Measurements from ENCODE around the gene FAM184A.
"Not testable (repeated sequence)": the region's sequence is repeated elsewhere in the genome, so short reads cannot be mapped to it uniquely, and the experiment has no call there.

The FAM184A gene

DNA sequence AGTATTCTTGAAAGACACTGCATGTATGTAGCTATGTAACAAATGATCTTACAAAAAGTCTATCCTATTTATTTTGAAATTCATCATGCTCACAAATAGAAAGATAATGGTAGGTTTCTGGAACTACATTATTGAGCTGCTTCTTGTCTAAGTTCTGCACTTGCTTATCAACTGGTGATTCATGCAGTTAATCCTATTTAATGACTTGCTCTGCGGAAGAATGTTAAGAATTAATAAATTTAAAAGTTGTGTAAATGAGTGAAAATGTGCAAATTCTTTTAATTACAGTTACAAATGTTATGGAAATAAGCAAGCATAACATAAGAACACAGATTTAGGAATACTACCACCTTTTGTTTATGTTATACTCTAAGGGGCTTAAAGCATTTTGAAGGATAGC lies 76.4 kb downstream of the FAM184A start:
- no peak for DNase-seq

DNA sequence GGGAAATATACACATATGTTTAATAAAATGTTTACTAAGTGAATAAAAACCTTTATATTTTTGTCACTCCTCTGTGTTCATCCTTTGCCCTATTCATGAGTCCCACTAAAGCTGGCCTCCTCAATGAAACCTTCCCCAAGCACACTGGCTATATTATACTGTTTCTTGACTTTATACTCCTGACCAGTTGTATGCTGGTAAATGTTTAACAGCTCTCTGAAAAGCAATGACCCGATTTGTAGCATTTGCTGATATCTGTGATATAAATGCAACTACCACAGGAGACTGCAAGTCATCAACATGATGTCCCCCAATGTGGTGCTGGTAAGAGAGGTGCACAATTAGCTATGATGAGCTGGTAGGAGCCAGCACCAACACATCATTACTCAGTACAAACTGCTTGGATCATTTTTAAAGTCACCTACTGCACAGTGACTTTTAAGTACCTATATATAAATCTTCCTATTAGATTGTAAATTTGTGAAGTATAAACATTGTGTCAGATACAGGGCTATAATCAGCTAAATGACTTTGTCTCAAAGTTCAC lies 78.9 kb downstream of the FAM184A start:
- DNase-seq, result no peak

DNA sequence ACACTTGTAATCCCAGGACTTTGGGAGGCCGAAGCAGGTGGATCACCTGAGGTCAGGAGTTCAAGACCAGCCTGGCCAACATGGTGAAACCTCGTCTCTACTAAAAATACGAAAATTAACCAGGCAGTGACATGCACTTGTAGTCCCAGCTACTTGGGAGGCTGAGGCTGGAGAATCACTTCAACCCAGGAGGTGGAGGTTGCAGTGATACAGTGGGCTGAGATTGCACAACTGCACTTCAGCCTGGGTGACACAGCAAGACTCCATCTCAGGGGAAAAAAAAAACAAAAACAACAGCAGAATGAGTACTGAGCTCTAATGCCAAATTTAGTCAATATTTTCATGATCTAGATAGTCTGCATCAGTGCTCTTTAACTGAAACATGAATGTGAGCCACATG lies 81.0 kb downstream of the FAM184A start:
- not testable (repeated sequence) for DNase-seq

DNA sequence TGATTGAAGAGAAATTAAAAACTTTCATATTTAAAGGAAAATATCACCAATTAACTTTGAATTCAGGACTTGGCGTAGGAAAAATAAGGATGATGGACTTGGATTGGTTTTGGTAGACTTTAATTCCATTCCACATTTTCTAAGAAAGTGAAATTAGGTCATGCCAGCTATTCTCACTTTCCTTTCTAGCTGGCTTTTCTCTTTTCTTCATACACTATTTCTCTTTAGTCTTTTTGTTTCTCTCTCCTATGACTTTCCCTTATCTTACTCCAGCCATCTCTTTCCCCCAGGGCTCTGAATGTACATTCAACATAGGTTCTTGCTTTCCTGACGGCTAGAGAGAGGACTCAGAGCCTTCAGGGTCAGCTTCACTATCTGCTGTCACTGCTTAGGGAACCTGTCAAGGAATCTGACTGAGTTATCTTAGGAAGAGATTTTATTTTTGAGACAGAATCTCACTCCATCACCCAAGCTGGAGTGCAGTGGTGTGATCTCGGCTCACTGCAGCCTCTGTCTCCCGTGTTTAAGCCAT lies 82.1 kb downstream of the FAM184A start:
- DNase-seq, result no peak

DNA sequence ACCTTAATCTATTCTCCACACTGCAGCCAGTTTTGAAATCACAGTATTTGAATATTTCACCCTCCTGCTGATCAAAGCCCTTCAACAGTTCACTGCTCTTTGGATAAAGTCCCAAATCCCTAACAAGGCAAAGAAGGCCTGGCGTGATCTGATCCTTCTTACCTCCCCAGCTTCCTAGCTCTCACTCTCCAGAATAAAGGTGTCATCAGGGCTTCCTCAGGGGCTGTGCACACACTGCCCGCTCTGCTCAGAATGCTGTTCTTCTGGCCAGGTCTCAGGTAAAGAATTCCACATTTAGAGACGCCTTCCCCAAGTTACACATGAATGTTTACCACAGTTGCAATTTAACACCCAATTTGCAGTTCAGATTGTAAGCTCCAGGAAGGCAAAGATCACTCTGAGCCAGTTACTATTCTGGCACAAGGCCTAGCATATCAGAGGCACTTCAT lies 84.6 kb downstream of the FAM184A start:
- no peak for DNase-seq

DNA sequence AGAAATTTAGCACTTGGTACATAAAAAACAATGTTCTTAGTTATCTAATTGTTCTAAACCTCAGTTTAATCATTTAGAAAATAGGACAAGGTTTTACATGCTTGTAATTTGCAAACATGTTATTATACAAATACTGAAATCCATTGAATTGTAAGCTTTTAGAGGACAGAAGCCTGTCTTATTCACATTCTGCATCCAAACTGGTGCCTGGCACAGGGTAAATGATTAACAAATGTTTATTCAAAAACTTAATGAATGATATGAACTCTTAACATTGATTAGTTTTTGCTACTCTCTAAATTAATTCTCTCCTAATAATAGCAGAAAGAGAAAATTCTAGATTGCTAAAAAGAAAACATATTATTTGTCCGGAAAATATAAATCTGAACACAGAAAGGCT lies 85.1 kb downstream of the FAM184A start:
- no peak for DNase-seq

DNA sequence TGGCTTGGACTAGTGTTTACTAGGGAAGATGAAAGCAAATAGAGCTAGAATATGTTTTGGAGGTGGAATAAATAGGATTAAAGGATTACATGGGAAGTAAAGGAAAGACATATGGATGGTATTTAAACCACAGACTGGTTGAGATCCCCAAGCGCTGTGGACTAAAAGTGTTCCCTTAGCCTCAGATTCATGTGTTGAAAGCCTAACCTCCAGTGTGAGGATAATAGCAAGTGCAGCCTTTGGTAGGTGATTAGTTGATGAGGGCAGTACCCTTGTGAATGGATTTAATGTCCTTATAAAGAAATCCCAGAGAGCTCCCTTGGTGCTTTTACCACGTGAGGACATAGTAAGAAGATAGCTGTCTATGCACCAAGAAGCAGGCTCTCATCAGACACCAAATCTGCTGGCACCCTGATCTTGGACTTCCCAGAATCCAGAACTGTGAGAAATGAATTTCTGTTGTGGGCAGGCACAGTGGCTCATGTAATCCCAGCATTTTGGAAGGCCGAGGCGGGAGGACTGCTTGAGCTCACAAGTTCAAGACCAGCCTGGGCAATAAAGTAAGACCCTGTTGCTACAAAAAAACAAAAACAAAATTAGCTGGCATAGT lies 86.2 kb downstream of the FAM184A start:
- DNase-seq, result no peak

DNA sequence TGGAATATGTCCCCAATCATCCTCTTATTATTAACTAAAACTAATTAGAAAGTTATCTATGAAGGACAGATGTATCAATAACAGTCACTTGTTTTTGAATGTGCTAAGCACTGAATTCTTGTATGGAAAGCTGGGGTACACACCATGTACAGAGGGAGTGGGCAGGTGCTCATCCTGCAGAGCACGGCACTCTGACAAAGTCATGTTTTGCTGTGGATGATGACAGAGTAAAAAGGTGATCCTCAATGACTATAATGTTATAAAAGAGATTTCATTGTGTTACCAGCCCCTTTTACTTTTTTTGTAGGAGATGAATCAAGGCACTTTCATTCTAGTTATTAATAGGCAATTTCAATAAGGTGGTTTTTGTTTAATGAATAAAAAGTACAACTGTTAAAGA lies 92.2 kb downstream of the FAM184A start:
- DNase-seq, result no peak

DNA sequence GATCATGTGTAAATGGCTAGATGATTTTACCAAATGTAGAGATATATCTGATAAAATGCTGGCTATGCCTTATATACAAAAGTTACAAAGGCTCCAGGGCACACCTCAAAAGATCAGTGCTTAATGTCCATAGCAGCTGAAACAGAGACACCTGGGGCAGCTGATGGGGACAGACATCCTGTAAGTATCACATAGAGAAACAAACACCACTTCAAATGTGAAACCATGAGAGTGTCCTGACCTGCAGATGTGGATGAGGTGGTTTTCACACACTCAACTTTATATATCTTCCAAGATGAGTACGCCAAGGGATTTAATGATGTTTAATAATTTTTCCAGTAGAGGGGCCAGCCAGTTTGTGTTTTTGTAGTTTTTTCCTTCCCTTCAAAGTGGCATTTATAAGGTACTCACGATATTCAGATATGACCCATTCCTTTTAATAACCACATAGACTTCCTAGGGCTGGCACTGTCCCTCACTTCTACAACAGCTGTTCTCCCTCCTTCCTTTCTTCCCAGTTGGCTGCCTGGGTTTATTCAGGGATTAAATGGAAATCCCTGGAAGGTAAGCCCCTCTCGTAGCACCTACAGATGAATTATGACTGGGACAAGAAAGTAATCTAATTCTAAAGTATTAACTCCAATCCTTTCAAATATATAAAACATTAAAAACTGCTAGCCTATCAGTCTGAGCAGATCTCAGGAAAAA lies 93.2 kb downstream of the FAM184A start:
- no peak for DNase-seq

DNA sequence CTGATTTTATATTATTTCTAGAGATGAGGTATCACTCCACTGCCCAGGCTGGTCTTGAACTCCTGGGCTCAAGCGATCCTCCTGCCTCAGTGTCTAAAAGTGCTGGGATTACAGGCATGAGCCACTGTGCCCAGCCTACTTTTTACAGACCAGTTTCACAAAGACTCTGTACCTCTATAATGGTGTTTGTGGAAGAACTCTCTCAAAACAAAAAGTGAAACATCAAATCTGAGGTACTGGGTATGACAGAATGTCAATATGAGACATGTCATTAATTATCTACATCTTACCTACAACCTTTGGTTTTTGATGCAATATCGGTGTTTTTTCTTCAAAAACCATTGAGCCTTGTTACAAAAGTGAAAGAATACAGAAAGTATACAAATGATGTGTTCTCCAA lies 94.1 kb downstream of the FAM184A start:
- DNase-seq, result no peak

DNA sequence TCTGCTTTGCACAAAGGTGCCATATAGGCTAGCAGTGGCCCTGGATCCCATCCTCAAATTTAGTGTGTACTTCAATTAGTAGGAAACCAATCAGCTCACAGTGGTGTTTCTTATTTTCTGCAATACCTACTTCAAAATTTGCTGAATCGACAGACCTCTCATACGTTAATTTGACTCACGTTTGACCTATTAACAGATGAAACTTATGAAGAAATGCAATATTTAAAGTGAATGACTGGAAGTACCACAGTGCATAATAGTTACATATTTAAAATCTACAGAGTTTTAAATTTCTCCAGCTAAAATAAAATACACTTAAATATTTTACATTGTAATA lies 95.9 kb downstream of the FAM184A start:
- DNase-seq, result no peak

DNA sequence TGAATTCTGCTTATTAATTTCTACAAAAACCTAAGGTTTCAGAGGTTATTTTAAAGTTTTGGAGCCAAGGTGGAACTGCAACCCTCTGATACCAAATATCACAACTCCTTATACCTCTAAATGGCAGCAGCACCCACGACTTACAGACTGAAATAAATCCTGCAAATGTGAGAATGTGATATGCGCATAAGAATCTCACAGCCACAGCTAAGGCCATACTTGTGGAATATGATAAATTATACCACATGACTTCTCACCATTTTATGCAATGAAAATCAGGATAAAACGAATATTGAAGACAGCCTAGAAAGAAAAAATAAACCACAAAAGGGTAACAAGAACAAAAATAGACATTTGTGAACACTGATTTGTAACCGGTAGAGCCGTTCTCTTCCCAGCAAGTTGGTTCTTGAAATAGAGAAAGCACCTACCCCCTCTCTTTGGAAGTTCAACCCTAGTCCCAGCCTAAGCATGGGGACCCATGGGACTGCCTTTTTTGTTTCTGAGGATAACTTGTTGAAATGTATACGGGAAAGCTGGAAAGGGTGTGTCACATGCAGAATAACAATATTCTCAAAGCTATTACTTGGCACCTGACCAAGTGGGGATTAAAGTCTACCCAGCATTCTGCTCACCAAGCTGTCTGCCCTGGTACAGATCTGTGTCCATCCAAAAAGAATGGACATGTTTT lies 96.4 kb downstream of the FAM184A start:
- no peak for DNase-seq

DNA sequence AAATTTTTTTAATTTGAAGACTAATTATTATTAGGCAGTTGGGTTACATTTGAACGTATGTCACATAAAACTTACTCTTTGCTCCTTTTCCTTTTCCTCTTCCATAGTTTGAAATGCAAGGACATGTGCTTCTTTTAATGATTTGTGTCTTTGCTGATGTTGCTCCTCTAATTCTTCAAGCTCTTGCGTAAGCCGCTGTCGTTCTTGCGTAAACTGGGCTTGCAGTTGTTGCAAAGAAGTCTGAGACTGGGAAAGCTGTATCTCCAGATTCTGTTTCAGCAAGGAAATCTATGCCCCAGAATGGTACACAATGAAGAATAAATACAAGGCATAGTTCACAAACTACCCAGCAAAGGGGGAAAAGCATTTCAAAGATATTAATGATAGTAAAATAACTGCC lies 98.4 kb downstream of the FAM184A start:
- no peak for DNase-seq

DNA sequence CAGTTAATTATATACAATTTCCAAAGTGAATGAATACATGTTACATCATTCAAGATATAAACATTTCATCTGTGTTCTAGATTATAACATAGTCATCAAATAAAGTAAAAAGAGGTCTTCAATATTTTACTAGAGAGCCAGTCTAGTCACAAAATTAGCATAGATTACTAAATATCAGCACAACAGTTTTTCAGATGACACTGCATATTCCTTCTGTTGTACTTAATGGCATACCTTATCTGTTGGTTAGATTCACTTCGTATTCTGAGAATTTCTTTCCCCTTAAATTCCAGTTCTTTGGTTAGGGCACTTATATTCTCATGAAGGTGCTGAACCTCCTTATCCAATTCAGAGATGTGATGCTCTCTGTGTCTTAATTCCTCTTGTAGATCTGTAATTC lies 103.7 kb downstream of the FAM184A start:
- no peak for DNase-seq

DNA sequence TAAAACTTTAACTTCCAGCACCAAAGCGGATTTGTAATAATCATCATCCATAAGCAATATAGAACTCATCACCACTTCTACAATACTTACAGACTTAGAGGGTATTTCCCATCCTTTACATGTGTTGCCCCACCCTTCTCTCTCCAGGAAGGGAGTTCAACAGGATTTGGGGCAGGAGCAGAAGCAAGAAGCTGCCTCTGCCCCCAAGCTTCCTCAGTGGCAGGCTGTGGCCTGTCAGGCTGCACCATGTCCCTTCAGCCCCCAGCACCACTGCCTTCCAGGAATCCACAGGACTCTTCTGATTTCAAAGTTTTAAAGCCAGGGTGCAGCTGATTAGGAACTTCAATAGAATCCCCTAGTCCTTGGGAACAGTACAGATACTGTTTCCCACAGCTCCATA lies 106.8 kb downstream of the FAM184A start:
- DNase-seq, result no peak

DNA sequence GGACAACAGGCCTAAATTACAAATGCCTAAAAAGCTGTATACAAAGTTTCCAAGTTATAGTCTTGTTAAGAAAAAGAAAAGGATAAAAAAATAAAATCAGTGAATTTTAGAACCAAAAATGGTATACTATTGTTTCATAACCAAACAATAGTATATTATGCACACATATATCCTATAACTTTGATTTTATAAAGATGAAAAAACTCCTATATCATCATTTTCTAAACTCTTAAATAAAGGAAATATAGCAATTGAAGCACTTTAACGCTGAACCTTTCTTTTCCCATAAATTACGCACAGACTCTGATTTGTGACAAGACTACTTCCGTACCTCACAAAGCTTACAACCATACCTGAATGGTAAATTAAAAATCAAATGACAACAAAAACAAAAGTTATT lies 107.6 kb downstream of the FAM184A start:
- DNase-seq, result no peak

DNA sequence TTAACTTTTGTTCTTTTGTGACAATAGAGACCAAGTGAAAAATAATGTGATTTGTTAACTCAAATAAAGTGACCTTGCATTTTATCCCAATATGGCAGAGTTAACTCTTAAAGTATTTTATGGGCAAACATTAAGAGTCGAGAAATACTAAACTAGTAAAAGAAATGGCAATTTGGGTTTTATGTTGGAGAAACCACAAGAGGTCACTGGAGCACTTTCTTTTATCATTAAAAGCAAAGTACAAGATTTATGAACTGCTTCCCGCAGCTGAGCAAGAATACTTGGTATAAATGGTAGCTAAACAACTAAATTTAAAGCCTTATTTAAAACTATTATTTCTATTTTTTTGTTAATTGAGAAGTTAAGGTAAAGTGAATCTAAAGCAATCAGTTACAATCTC lies 110.0 kb downstream of the FAM184A start:
- no peak for DNase-seq

DNA sequence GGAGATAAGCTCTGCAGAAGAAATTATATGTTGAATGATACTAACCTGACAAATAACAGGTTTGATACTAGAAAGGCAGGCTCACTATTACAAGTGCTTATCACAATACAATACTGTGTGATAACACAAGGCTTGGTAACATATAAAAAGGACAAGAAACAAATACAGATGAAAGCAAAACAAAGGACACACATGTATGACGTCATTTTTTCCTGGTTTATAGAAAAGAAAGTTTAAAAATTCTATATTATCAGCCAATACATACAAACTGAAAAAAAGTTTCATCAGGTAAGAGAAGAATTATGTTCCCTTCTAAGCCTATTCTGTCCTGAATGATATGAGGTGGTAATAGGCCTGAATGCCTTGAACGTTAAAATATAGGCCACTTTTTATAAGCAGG lies 111.2 kb downstream of the FAM184A start:
- DNase-seq, result no peak

DNA sequence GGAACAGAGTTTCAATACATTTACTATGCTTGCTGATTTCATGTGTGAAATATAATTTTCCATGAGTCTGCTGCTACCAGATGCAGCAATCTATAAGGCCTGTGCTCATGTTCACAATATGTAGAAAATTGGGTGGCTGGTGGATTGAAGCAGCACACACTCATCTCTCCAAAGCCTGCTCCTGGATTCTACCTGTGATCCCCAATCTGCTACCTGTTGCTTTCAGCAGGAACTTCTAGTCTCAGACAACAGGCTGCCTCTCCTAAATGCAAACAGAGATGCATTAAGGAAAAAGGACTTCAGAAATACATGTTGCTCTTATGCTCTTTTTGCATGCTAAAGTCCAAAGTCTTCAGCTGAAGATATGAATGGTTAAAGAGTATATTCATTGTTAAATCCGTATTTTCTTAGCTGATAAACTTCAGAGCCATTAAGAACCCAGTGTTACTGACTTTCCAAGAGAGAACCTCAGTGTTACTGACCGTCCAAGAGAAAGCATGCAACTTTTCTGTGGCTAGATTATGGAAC lies 112.6 kb downstream of the FAM184A start:
- DNase-seq, result no peak

DNA sequence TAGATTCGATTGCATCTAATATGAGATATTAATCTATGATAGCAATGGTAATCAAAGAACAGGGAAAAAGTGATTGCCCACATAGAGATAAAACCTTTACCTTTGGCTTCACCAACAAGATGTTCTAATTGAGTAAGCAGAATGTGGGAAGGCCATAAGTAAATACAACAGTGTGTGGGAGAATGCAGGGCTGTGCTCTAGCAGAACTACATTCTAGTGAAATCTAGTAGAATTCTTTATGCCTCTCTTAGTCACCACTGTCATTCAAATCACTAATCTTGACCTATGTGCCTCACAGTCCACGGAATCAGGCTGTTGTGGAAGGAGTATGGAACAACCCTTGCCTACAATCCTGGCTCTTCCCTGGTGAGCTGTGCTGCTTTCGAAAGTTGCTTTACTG lies 113.1 kb downstream of the FAM184A start:
- DNase-seq, result no peak

DNA sequence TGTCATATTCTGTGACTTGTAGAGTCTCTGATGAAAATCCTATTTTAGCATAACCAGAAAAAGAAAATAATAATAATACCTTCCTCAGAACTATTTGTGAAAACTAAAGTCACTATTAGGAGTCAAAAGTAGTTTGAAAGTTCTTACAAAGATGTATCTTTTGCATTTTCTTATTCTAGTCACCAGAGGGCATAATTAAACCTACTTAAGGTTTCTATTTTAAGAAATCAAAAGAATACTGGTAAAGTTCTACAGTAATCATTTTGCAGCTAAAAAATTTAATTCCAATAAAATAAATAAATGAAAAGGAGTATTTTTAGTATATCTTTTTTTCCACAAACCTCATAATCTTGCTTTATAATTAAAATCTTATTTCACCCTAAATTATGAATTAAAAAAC lies 115.5 kb downstream of the FAM184A start:
- DNase-seq, result no peak

DNA sequence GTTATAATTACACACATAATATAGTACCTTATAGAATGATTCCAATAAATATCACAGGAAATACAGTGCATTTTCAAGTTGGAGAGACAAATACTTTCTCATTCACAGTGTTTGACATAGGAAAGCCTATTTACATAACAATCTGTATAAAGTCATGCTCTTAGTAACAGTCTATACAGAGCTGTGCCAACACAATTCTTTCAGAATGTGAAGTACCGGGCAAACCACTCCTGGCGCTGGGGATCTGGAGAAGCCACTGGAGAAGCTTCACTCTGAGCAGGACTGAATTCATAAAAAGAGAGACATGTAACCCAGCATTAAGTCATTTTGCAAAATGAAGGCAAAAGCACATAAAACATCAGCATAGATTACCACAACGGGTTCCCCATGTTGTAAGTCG lies 118.6 kb downstream of the FAM184A start:
- DNase-seq, result no peak

DNA sequence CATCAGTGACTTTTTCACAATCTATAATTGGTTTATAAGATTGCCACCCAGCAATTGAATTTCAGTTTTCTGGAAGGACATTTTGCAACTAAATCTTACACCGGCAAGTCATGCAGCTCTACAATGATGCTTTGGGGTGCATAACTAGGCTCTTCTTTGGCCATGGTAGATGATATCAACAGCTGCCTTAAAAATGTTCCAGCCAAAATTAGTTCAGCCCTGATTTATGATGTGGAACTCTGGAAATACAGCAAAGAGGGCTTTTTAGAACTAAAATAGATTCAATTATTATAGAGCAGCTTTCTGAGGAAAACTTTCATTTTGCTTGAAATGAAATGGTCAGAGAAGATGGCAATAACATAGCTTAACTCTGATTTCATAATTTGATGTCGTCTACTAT lies 125.1 kb downstream of the FAM184A start:
- no peak for DNase-seq

DNA sequence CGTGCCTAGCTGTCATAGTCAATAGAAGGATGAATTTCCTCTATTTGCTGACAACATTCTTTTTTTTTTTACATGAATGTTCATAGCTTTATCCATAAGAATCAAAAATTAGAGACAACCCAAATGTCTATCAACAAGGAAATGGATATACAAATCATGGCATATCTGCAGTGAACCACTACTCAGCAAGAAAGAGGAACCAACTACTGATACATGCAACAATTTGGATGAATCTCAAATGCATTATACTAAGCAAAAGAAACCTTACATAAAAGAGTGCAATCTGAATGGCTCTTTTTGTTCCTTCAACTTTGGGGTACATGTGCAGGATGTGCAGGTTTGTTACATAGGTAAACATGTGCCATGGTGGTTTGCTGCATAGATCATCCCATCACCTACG lies 125.8 kb downstream of the FAM184A start:
- DNase-seq, result no peak

Data from stimulated activated CD4-positive, alpha-beta T cell treated with anti-CD3 and anti-CD28 coated beads, Interleukin-2, amount 100 ng/mL, for 24 hours (primary cell).